HG03558 (cell line): Measurements from ENCODE around the gene SLC1A3.

Experiments used
- ATAC-seq: cut with Tn5 transposase; IDR thresholded peaks from one replicate; pipeline ENCODE4 v1.9.1; 2021; ENCODE audit warnings: moderate number of reproducible peaks; ENCODE audit not compliant: unreplicated experiment; ENCODE audit errors: extremely low read depth

Gene SLC1A3

GRCh38 chr5:36598045-36598444, 8.4 kb upstream of the SLC1A3 start:
- no peak for ATAC-seq

GRCh38 chr5:36599986-36600779, 6.2 kb upstream of the SLC1A3 start:
- ATAC-seq, result no peak

- no peak for ATAC-seq
Measured at GRCh38 chr5:36600917-36601527, 5.4 kb upstream of the SLC1A3 start.

GRCh38 chr5:36602704-36603321, 3.6 kb upstream of the SLC1A3 start:
- ATAC-seq, result no peak

GRCh38 chr5:36605241-36605640, 1.2 kb upstream of the SLC1A3 start:
- ATAC-seq, result no peak

GRCh38 chr5:36606036-36606427, 374 bp upstream of the SLC1A3 start:
- ATAC-seq, result no peak

GRCh38 chr5:36607114-36607571, 737 bp downstream of the SLC1A3 start:
- no peak for ATAC-seq

GRCh38 chr5:36607838-36608783, 1.7 kb downstream of the SLC1A3 start:
- no peak for ATAC-seq

- no peak for ATAC-seq
Measured at GRCh38 chr5:36610621-36611020, 4.2 kb downstream of the SLC1A3 start.

GRCh38 chr5:36611520-36612274, 5.3 kb downstream of the SLC1A3 start:
- no peak for ATAC-seq

GRCh38 chr5:36613241-36613640, 6.8 kb downstream of the SLC1A3 start:
- ATAC-seq, result no peak

GRCh38 chr5:36613771-36614656, 7.6 kb downstream of the SLC1A3 start:
- ATAC-seq, result no peak

- no peak for ATAC-seq
Measured at GRCh38 chr5:36614657-36615308, 8.4 kb downstream of the SLC1A3 start.

GRCh38 chr5:36619012-36619635, 12.7 kb downstream of the SLC1A3 start:
- ATAC-seq, result no peak

- no peak for ATAC-seq
Measured at GRCh38 chr5:36621985-36622384, 15.6 kb downstream of the SLC1A3 start.

GRCh38 chr5:36623832-36624231, 17.4 kb downstream of the SLC1A3 start:
- ATAC-seq, result no peak

GRCh38 chr5:36624277-36624676, 17.9 kb downstream of the SLC1A3 start:
- no peak for ATAC-seq

GRCh38 chr5:36628695-36629094, 22.3 kb downstream of the SLC1A3 start:
- ATAC-seq, result no peak
